ENCODE data around the gene YWHAQ.
"Not testable (repeated sequence)": the region's sequence is repeated elsewhere in the genome, so short reads cannot be mapped to it uniquely, and the experiment has no call there.

Gene YWHAQ

GRCh38 chr2:9570182-9571060 lies 60.4 kb downstream of the YWHAQ start:
- no peaks in the 10 kb centered on the region for H3K36me3 ChIP-seq (ENCODE audit: control insufficient read depth, insufficient read depth, low read length)
- H3K9ac ChIP-seq (ENCODE audit: low read depth, low read length) = no peak overlapping the region
- H3K9me3 ChIP-seq (ENCODE audit: control insufficient read depth, insufficient read depth, low read length) = no peaks in the 10 kb centered on the region
- no peaks in the 10 kb centered on the region for H3K27me3 ChIP-seq (ENCODE audit: control insufficient read depth, insufficient read depth, low read length)
- H3K4me1 ChIP-seq (ENCODE audit: control insufficient read depth, insufficient read depth, low read length) = no peaks in the 10 kb centered on the region
- no peak overlapping the region for H3K27ac ChIP-seq (ENCODE audit: low read depth, low read length)
- H3K4me3 ChIP-seq (ENCODE audit: low read depth, low read length) = no peak overlapping the region

DNA sequence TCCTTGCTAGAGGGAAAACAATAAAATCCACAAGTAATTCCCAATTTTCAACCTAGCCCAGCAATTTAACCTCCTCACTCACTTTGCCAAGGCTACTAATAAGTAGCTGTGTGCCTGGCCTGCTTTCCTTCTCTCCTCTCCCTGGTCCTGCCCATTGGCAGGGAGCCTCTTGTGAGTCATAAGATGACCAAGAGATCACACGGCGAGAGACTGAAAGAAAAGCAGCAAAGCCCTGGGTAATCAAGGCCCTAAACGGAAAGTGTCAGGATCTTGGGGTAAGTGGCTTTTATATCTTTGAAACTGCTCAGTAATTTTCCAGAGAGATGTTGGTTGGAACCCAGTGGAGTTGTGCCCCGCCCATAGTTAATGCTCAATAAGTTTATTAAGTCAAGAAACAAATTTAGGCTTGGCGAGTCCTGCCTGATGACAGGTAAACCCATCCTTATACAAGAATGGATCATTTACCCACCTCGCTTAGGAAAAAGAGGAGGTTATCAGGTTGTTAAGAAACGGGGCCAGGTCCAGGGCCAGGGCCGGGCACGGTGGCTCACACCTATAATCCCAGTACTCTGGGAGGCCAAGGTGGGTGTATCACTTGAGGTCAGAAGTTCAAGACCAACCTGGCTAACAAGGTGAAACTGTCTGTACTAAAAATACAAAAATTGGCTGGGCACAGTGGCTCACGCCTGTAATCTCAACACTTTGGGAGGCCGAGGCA lies 65.2 kb downstream of the YWHAQ start:
- no peak overlapping the region for H3K4me3 ChIP-seq (ENCODE audit: low read depth, low read length)
- H3K9ac ChIP-seq (ENCODE audit: low read depth, low read length) = no peak overlapping the region
- no peaks in the 10 kb centered on the region for H3K36me3 ChIP-seq (ENCODE audit: control insufficient read depth, insufficient read depth, low read length)
- no peaks in the 10 kb centered on the region for H3K4me1 ChIP-seq (ENCODE audit: control insufficient read depth, insufficient read depth, low read length)
- no peaks in the 10 kb centered on the region for H3K9me3 ChIP-seq (ENCODE audit: control insufficient read depth, insufficient read depth, low read length)
- no peak overlapping the region for H3K27ac ChIP-seq (ENCODE audit: low read depth, low read length)
- H3K27me3 ChIP-seq (ENCODE audit: control insufficient read depth, insufficient read depth, low read length) = no peaks in the 10 kb centered on the region

DNA sequence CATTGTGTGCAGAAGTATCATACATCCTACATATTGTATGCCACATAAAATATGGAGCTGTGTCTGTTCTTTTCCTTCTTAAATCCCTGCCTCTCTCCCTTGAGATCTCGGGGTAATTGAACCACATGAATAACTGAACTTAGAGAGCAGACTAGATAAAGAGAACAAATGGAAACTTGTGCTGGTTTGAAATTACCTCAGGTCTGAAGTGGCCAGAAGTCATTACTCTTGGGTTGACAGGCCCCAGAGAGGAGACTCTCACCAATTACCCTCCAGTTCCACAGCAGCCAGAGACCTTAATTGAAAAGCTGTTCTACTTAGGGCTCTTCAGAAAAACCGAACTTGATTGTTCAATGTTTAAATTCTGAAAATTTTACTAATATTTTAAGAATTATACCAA lies 70.2 kb downstream of the YWHAQ start:
- Histone ChIP-seq H3K27ac (ENCODE audit: low read depth, low read length) (no peak overlapping the region), H3K9ac (ENCODE audit: low read depth, low read length) (no peak overlapping the region), H3K4me1 (ENCODE audit: control insufficient read depth, insufficient read depth, low read length) (no peaks in the 10 kb centered on the region), H3K27me3 (ENCODE audit: control insufficient read depth, insufficient read depth, low read length) (no peaks in the 10 kb centered on the region), H3K4me3 (ENCODE audit: low read depth, low read length) (no peak overlapping the region), H3K9me3 (ENCODE audit: control insufficient read depth, insufficient read depth, low read length) (no peaks in the 10 kb centered on the region), H3K36me3 (ENCODE audit: control insufficient read depth, insufficient read depth, low read length) (peaks cover 5% of the 10 kb centered on the region; the same call in 1 of the 2 replicates)

DNA sequence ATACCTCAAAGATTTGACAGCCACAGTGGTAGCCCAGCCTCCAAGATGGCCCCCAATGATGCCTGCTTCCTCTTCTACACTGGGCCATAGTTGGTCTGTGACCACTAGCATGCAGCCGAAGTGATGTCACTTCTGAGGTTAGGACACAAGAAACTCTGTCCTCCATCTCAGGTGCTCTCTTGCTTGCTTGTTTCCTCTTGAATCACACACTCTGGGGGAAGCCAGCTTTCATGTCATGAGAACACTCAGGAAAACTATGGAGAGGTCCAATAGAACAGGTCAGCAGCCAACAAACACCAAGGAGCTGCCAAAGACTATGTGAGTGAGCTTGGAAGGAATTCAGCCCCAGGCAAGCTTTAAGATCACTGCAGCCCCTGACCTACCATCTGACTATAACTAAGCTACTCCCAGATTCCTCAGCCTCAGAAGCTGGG lies 71.8 kb downstream of the YWHAQ start:
- Histone ChIP-seq H3K27ac (ENCODE audit: low read depth, low read length) (no peak overlapping the region), H3K9me3 (ENCODE audit: control insufficient read depth, insufficient read depth, low read length) (no peaks in the 10 kb centered on the region), H3K4me1 (ENCODE audit: control insufficient read depth, insufficient read depth, low read length) (peaks cover 6% of the 10 kb centered on the region), H3K27me3 (ENCODE audit: control insufficient read depth, insufficient read depth, low read length) (no peaks in the 10 kb centered on the region), H3K9ac (ENCODE audit: low read depth, low read length) (no peak overlapping the region), H3K4me3 (ENCODE audit: low read depth, low read length) (no peak overlapping the region), H3K36me3 (ENCODE audit: control insufficient read depth, insufficient read depth, low read length) (peaks cover 5% of the 10 kb centered on the region; the same call in 1 of the 2 replicates)

DNA sequence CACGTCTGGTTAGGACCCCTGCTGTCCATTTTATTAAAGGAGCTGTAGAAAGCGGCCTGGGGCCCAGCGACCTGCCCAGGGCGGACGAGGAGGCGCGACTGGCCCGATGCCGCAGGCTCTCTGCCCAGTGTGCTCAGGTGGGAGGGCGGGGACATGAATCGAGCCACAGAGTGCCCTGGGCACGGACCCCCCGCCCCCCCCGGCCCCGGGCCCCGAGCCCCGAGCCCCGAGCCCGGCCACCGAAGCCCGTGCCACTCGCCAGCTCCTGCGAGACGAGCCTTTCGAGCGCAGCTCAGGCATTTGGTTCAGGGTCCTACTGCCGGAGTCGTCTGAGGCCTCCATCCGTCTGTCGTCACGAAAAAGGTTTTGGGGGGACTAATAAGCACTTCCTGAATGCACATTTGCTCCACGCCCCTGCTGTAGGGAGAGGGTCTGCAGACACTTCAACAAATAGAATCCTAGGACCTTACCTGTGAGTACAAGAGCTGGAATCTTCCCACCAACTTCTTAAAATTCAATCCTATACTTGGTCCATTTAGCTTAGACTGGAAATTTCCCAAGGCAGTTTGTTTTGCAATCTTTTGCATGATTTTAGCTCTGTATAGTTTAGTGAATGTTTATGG lies 74.6 kb downstream of the YWHAQ start:
- H3K36me3 ChIP-seq (ENCODE audit: control insufficient read depth, insufficient read depth, low read length) = peaks cover 5% of the 10 kb centered on the region; the same call in 1 of the 2 replicates
- peak overlapping the region; percentile 98 for H3K4me3 ChIP-seq (ENCODE audit: low read depth, low read length)
- no peaks in the 10 kb centered on the region for H3K27me3 ChIP-seq (ENCODE audit: control insufficient read depth, insufficient read depth, low read length)
- peaks cover 16% of the 10 kb centered on the region for H3K4me1 ChIP-seq (ENCODE audit: control insufficient read depth, insufficient read depth, low read length)
- H3K27ac ChIP-seq (ENCODE audit: low read depth, low read length) = peak overlapping the region; percentile 100
- no peaks in the 10 kb centered on the region for H3K9me3 ChIP-seq (ENCODE audit: control insufficient read depth, insufficient read depth, low read length)
- peak overlapping the region; percentile 94 for H3K9ac ChIP-seq (ENCODE audit: low read depth, low read length)

- H3K9ac ChIP-seq (ENCODE audit: low read depth, low read length) = peak within 1 kb of the TSS; percentile 94
- peak within 1 kb of the TSS; percentile 100 for H3K27ac ChIP-seq (ENCODE audit: low read depth, low read length)
- peak within 1 kb of the TSS; percentile 98 for H3K4me3 ChIP-seq (ENCODE audit: low read depth, low read length)
- H3K4me1 ChIP-seq (ENCODE audit: control insufficient read depth, insufficient read depth, low read length) = peaks cover 16% of the 10 kb centered on the region
- no peaks in the 10 kb centered on the region for H3K9me3 ChIP-seq (ENCODE audit: control insufficient read depth, insufficient read depth, low read length)
- no peaks in the 10 kb centered on the region for H3K27me3 ChIP-seq (ENCODE audit: control insufficient read depth, insufficient read depth, low read length)
- H3K36me3 ChIP-seq (ENCODE audit: control insufficient read depth, insufficient read depth, low read length) = peaks cover 5% of the 10 kb centered on the region; the same call in 1 of the 2 replicates
These were observed 75.3 kb downstream of the YWHAQ start, which contains the start of gene ADAM17 for GRCh38 chr2:9555297-9556120. Gene ADAM17, minus strand, starts transcription at chr2:9555830. Its CDS starts 225 bp downstream, at chr2:9555605.

- Histone ChIP-seq H3K9me3 (ENCODE audit: control insufficient read depth, insufficient read depth, low read length) (no peaks in the 10 kb centered on the region), H3K9ac (ENCODE audit: low read depth, low read length) (peak overlapping the region; percentile 94), H3K27ac (ENCODE audit: low read depth, low read length) (peak overlapping the region; percentile 100), H3K27me3 (ENCODE audit: control insufficient read depth, insufficient read depth, low read length) (no peaks in the 10 kb centered on the region), H3K36me3 (ENCODE audit: control insufficient read depth, insufficient read depth, low read length) (peaks cover 5% of the 10 kb centered on the region; the same call in 1 of the 2 replicates), H3K4me3 (ENCODE audit: low read depth, low read length) (peak overlapping the region; percentile 98), H3K4me1 (ENCODE audit: control insufficient read depth, insufficient read depth, low read length) (peaks cover 16% of the 10 kb centered on the region)
These were observed 75.9 kb downstream of the YWHAQ start for GRCh38 chr2:9554921-9555296.

DNA sequence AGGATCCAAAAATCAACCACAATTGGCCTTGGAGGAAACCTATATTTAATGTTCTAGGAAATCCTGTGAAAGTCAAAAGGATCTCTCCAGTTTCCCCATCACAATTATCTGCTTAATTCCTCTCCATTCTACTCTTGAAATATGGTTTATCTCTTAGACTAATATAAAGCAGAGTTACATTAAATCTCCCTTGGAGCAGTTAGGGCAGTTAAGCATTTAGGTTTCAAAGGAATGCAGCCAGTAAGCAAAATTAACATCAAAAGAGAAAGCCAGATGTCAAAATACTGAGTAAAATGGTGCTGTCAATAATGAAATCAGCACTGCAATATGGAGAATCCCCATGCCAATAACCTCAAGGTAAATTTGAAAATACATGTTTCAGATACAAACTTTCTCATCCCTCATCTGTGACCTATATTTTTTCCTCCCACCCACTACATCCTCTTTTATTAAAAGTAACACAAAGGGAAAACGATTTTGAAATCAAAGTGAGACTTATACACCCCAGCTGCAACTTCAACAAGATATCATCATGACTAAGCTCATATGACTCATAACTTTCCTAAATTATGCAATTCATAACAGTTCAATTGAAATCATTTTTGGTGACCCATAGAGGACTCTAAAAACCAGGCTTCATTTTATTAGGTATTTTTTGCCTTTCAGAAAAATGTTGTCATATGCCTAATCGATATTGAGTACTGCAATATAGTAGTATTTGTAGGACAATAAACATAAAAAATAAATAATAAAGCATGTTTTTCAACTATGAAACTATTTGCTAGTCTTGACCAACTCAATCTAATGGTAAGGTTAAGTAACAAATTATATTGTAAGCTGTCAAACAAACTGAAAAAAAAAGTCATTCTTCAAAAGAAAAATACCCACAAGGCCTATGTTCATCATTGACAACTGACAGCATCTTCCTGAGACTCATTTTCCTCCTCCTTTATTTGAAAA lies 78.3 kb downstream of the YWHAQ start:
- H3K4me3 ChIP-seq (ENCODE audit: low read depth, low read length) = no peak overlapping the region
- no peak overlapping the region for H3K9ac ChIP-seq (ENCODE audit: low read depth, low read length)
- peaks cover 23% of the 10 kb centered on the region for H3K4me1 ChIP-seq (ENCODE audit: control insufficient read depth, insufficient read depth, low read length)
- no peak overlapping the region for H3K27ac ChIP-seq (ENCODE audit: low read depth, low read length)
- no peaks in the 10 kb centered on the region for H3K27me3 ChIP-seq (ENCODE audit: control insufficient read depth, insufficient read depth, low read length)
- H3K9me3 ChIP-seq (ENCODE audit: control insufficient read depth, insufficient read depth, low read length) = no peaks in the 10 kb centered on the region
- no peaks in the 10 kb centered on the region for H3K36me3 ChIP-seq (ENCODE audit: control insufficient read depth, insufficient read depth, low read length)

DNA sequence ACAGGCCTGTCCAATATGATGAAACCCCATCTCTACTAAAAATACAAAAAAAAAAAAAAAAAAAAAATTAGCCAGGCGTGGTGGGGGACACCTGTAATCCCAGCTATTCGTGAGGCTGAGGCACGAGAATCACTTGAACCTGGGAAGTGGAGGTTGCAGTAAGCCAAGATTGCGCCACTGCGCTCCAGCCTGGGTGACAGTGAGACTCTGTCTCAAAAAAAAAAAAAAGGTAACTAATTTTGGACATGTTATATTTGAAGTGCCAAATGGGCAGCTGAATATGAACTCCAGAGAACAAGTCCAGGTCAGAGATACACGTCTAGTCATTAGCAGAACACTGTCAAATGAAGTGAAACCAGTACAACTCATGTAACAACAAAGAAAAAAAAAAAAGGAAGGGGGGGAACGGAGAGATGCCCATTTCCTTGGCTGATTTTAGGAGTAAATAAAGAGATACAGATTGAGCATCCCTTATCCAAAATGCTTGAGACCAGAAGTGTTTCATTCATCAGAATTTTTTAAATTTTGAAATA lies 79.9 kb downstream of the YWHAQ start:
- H3K36me3 ChIP-seq (ENCODE audit: control insufficient read depth, insufficient read depth, low read length); H3K9me3 ChIP-seq (ENCODE audit: control insufficient read depth, insufficient read depth, low read length); H3K4me3 ChIP-seq (ENCODE audit: low read depth, low read length); H3K27ac ChIP-seq (ENCODE audit: low read depth, low read length); H3K9ac ChIP-seq (ENCODE audit: low read depth, low read length); H3K27me3 ChIP-seq (ENCODE audit: control insufficient read depth, insufficient read depth, low read length): not testable (repeated sequence)
- peaks cover 27% of the 10 kb centered on the region for H3K4me1 ChIP-seq (ENCODE audit: control insufficient read depth, insufficient read depth, low read length)

Data from HUES48 (cell line).